Endothelial cell of umbilical vein (primary cell): ENCODE data around the gene CLRN1.

Source experiments
- EZH2 ChIP-seq: IDR thresholded peaks from 2 replicates; pipeline ENCODE4 v1.6.1; 2012; ENCODE audit warnings: borderline replicate concordance, low read depth, mild to moderate bottlenecking, moderate library complexity, low read length, inconsistent platforms; ENCODE audit not compliant: severe bottlenecking
- FOS ChIP-seq: IDR thresholded peaks from 2 replicates; pipeline ENCODE4 v1.6.1; 2011; ENCODE audit warnings: mild to moderate bottlenecking, low read length, moderate library complexity, borderline replicate concordance; ENCODE audit not compliant: insufficient read depth
- GATA2 ChIP-seq: IDR thresholded peaks from 2 replicates; pipeline ENCODE4 v1.7.0; 2011; ENCODE audit warnings: low read depth, mild to moderate bottlenecking, moderate library complexity, mixed read lengths, low read length; ENCODE audit not compliant: insufficient read length, insufficient read depth
- JUN ChIP-seq: IDR thresholded peaks from 2 replicates; pipeline ENCODE4 v1.6.1; 2011; ENCODE audit warnings: borderline replicate concordance, low read depth; ENCODE audit not compliant: insufficient read length, insufficient read depth
- MAX ChIP-seq: IDR thresholded peaks from 2 replicates; pipeline ENCODE4 v1.6.1; 2011; ENCODE audit not compliant: insufficient read depth, insufficient read length
- POLR2A ChIP-seq: IDR thresholded peaks from 2 replicates; pipeline ENCODE4 v1.6.1; 2012; ENCODE audit warnings: low read depth, mild to moderate bottlenecking, control low read depth, low read length
- POLR2AphosphoS5 ChIP-seq: IDR thresholded peaks from 2 replicates; pipeline ENCODE4 v1.6.1; 2012; ENCODE audit warnings: low read depth, mild to moderate bottlenecking, control low read depth, low read length, moderate library complexity; ENCODE audit not compliant: insufficient read depth
- TF ChIP-seq, protein P1 (sequence below), 2 donors: IDR thresholded peaks; 1 replicate in 1 of 2; 2 replicates in 1 of 2; pipeline ENCODE4 v1.5.1; 2011; ENCODE audit warnings: low read length in 2 of 2, mild to moderate bottlenecking in 2 of 2, moderate library complexity in 2 of 2, control low read depth in 1 of 2, inconsistent platforms in 1 of 2, low read depth in 1 of 2; ENCODE audit not compliant: insufficient read depth in 1 of 2; ENCODE audit errors: extremely low read depth in 1 of 2

- TF ChIP-seq POLR2A (no peak), POLR2AphosphoS5 (no peak), JUN (no peak), EZH2 (no peak), FOS (no peak), MAX (no peak), GATA2 (no peak)
- TF ChIP-seq, protein P1, sequence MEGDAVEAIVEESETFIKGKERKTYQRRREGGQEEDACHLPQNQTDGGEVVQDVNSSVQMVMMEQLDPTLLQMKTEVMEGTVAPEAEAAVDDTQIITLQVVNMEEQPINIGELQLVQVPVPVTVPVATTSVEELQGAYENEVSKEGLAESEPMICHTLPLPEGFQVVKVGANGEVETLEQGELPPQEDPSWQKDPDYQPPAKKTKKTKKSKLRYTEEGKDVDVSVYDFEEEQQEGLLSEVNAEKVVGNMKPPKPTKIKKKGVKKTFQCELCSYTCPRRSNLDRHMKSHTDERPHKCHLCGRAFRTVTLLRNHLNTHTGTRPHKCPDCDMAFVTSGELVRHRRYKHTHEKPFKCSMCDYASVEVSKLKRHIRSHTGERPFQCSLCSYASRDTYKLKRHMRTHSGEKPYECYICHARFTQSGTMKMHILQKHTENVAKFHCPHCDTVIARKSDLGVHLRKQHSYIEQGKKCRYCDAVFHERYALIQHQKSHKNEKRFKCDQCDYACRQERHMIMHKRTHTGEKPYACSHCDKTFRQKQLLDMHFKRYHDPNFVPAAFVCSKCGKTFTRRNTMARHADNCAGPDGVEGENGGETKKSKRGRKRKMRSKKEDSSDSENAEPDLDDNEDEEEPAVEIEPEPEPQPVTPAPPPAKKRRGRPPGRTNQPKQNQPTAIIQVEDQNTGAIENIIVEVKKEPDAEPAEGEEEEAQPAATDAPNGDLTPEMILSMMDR (IDR thresholded peaks at IDR 0.05; ENCODE audit: extremely low read depth in 1 of 2, insufficient read depth in 1 of 2, low read depth in 1 of 2, low read length in 2 of 2), result no peak
Measured at GRCh38 chr3:150920236-150920635, 52.3 kb downstream of the CLRN1 start.
